ENCODE measurements around the gene SIDT2.
A peak's percentile ranks its signal among the peaks of the same experiment; 100 is the strongest.

Gene SIDT2

DNA sequence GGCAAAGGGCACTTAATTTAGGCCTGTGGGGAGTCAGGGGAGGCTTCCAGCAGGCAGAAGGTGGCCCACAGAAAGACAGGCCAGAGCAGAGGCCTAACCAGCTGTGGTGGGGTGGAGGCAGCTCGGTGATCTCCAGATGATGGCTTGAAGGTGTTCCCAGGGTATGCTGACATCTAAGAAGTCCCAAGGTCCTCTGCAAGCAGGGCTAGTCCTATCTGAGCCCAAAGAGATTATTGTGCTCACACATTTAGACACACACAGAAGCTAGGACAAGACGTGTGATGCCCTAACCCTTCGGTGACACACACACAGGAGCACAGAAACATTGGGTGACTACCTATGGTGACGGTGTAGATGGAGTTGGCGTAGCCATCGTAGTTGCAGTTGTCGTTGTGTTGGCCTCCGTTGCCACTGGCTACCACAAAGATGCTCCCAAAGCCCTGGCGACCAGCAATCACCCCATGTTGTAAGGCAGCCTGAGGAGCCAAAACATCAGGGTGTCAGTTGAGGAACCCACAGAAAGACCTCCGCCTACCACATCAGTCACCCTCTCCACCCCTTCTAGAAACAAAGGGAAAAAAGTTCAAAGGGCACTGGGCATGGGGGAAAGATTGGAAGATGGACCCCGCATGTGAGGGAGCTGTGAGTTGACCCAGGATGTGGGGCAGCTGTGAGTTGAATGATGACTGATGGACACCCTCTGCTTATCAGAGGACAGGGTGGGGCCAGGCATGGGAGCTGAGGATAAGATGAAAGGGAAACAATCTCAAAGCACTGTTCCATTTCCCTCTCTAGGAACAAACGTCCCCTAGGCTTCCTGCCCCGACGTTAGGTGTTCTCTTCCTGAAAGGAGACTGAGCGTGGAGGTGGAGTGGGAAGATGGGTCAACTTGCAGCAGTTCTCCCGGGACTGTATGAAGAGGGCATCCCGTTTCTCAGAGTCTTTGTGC is 45.5 kb downstream of the SIDT2 start:
- no peak for DNase-seq

GRCh38 chr11:117225553-117226170 is 47.1 kb downstream of the SIDT2 start:
- no peak for DNase-seq

GRCh38 chr11:117226388-117227385 is 48.1 kb downstream of the SIDT2 start:
- DNase-seq: peak; percentile 33

DNA sequence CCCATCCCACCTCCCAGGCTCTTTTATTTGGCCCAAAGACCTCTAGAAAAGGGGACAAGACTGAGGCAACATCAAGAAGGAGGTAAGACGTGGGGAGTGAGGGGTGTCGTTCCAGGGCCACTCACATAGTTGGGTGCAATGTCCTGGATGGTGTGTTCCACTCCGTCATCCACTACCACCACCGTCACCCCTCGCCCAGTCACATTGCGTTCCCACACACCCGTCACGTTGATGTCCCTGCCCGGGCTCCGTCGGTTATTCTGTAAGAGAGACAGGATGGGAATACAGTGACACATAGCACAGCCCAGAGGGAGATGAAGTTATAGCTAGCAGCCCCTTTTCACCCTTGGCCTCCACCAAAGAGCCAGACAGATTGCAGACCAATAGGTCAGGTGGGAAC is 49.5 kb downstream of the SIDT2 start:
- no peak for DNase-seq

GRCh38 chr11:117229411-117229810 is 50.9 kb downstream of the SIDT2 start:
- DNase-seq: no peak

DNA sequence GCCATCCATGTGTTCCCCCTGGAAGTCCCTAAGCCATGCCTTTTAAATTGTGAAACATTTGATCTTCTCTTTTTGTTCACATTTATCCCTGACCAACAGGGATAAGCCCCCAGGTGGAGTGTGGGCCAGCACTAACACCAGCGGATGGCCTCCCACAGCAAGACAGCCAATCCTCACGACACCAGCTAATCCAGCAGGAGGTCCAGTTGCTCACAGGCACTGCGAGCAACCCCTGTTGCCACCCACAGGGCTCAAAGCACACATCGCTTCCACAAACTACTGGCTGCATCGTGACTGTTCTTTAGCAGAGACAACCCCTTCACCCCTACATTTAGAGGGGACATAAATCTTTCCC is 51.4 kb downstream of the SIDT2 start:
- DNase-seq: no peak

GRCh38 chr11:117230286-117230961 is 51.9 kb downstream of the SIDT2 start:
- DNase-seq: no peak

GRCh38 chr11:117230999-117231841 is 52.7 kb downstream of the SIDT2 start:
- DNase-seq: no peak

DNA sequence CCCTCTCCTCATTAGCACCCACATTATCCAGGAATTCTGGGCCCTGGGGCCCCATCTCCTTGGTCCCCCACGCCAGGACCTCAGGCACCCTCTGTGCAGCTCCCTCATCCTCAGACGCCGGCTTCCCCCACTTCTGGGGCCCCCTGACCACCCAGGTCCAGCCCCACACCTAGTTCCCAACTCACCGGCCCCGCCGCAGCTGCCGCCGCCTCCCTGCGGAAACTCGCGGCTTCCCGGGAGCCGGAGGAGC is 53.2 kb downstream of the SIDT2 start, which contains the start of gene PCSK7:
Gene PCSK7 (minus strand): TSS at position 232 of the 250 bp plus-strand sequence. CDS start 2,229 bp downstream, outside the sequence.
- DNase-seq: no peak

- peak; percentile 0 for DNase-seq
These were observed 53.7 kb downstream of the SIDT2 start, which contains the start of gene RNF214 for GRCh38 chr11:117232092-117232878. Gene RNF214, plus strand, starts transcription at chr11:117232671. Its CDS starts 1,602 bp downstream, at chr11:117234273.

DNA sequence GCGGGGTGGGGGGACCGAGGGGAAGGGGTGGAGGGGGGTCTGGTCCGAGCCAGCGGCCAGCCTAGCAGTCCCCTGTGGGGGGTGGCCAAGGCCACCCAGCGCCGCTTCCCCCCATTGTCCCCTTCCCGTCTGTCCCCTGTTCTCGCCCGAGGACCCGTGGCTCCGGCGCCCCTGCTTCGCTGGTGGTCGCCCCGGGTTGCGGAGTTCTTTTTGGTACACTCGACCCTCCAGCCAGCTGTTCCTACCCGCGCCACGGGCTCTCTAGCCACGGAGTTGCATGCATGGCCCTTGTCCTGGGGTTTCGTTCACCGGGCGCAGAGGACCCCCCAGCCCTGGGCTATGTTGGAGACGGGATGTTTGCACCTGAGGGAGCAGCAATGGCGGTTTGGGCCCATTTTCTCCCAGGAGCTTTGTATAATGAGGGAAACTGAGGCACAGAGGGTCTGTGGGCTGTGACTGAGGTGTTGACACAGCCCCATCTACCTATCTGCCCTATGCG is 54.4 kb downstream of the SIDT2 start:
- no peak for DNase-seq

DNA sequence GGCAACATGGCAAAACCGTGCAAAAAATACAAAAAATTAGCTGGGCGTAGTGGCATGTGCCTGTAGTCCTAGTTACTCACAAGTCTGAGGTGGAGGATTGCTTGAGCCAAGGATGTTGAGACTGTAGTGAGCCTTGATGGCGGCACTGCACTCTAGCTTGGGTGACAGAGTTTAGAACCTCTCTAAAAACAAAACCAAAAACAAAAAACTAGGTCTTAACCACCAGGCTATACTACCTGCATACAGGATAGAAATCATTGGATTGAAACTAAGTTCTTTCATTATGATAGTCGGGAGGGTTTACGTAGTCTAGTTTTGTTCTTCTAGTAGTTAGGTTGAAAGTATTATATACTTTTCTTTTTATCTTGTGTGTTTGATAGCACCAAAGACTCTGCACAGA is 59.7 kb downstream of the SIDT2 start:
- no peak for DNase-seq

DNA sequence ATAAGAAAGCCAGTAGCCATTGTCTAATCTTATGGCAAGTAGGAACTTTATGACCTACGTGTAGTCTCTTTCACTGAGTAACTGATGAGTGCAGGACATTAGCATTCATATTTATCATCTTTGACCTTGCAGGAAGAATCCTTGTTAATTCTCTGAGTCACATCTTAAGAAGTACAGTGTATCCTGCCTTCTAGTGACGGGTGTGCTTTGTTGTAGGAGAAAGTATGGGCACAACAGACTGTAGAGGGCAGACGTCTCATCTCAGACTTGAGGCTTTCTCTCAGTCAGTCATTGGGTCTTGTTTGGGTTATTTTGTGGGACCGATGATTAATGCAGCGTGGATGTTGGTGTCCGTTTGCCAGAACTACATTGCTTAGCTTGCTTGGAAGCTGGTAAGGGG is 60.8 kb downstream of the SIDT2 start:
- no peak for DNase-seq

All from DMS 273 treated with DMSO at 0.1 percent for 48 hours (cell line).